HG02759 (cell line): ENCODE data around the gene CLASP1.
"Not testable (repeated sequence)": the region's sequence is repeated elsewhere in the genome, so short reads cannot be mapped to it uniquely, and the experiment has no call there.

Experiments used
- ATAC-seq: cut with Tn5 transposase; IDR thresholded peaks from one replicate; pipeline ENCODE4 v1.9.1; 2021; ENCODE audit warnings: mild to moderate bottlenecking, moderate library complexity; ENCODE audit not compliant: unreplicated experiment

CLASP1 gene

GRCh38 chr2:121479882-121480522 lies 169.3 kb downstream of the CLASP1 start:
- ATAC-seq: no peak

DNA sequence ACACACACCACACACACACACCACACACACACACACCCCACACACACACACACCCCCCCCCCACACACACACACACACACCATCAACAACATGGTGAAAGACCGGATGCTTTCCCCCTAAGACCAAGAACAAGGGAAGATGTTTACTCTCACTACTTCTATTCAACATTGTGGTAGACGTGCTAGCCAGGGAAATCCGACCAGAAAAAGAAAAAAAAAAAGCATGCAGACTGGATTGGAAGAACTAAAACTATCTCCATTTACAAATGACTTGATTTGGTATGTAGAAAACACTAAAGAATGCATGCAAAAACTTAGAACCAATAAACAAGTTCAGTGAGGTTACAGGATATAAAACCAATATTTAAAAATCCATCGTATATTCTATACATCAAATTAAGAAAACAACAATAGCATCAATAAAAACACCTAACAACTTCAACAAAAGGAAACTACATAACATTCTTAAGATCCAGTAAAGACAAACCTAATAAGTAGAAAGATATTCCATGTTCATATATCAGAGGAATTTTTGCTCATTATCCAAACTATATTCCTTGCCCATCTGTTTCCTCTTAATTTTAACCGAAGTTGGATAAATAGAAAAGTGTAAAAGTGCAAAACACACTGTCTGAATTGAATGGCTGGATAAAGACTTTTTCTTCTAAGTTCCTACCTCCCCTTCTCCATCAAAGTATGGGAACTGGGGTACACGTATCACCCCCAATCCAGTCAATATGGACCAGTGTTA lies 170.1 kb downstream of the CLASP1 start:
- no peak for ATAC-seq

DNA sequence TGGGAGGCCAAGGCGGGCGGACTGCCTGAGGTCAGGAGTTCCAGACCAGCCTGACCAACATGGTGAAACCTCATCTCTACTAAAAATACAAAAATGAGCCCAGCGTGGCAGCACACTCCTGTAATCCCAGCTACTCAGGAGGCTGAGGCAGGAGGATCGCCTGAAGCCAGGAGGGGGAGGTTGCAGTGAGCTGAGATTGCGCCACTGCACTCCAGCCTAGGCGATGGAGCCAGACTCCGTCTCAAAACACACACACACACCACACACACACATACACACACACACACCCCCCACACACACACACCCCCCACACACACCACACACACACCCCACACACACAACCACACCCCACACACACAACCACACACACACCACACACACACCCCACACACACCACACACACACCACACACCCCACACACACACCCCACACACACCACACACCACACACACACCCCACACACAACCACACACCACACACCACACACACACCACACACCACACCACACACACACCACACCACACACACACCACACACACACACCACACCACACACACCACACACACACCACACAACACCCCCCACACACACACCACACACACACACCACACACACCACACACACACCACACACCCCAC lies 170.8 kb downstream of the CLASP1 start:
- ATAC-seq: not testable (repeated sequence)

- ATAC-seq: no peak
Measured at GRCh38 chr2:121476684-121477083, 172.6 kb downstream of the CLASP1 start.

DNA sequence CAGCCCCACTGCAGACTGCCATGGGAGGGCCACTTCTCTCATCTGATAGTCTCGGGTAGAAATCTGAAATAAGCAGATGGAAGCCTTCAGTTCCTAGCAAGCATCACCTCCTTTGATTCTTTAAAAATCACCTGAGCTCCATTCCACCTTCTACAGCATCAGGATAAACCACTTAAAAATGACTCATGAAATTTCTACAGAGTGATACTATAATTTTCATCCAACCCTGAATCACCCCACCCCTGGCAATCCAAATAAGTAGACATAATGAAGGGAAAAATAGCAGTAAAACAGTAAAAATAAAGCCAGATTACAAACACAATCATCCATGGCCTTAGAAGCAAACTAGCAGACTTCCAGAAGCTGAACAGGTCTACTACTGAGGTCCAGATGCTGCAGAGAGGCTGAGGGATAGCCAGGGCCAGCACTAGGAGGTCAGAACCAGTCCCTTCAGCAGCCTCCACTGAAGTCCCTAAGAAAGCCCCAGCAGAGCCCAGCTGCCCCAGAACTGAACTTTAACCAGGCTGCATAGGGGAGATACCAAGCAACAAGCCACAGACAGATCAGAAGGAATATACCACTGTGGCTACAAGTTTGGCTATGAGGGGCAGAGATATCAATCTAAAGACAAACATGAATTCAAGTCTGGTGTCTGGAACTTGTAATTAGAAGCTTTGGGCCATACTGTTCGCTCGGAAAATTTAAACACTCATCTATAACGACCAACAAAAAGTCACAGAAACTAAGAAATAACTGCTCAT lies 173.3 kb downstream of the CLASP1 start:
- no peak for ATAC-seq

DNA sequence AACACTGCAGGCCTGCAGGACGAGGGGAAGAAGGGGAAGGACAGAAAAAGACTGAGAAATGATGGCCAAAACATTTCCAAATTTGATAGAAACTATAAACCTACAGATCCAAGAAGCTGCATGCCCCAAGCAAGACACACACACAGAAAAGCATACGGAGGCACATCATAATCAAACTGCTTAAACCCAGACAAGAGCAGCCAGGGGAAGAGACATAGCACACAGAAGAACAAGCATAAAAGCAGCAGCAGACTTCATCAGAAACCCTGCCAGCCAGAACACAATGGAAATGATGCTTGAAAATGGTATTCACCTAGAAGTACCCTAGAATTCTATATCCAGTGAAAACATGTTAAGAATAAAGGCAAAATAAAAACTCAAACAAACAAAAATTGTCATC lies 175.8 kb downstream of the CLASP1 start:
- no peak for ATAC-seq

DNA sequence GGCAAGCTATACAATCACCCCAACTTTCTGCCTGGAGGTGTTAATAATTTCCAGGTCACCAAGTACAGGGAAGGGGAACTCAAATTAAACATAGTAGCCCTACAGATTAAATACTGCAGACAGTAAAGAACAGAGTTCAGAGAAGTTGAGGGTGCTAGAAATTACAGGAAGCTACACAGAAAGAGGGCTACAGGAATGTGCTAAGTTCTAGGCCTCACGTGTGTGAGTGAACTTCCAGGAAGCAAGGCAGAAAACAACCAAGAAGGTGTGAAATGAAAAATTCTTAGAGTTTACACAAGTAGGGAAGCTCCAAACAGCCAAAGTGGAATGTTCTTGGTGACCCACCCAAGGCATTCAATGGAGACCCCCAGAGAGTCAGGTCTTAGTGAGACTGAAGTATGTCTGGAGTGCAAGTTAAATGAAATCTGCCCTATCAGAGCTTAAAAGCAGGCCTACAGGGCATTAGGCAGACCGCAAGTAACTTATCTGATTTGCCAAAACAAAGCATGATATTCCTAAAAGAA lies 176.7 kb downstream of the CLASP1 start:
- ATAC-seq: no peak

DNA sequence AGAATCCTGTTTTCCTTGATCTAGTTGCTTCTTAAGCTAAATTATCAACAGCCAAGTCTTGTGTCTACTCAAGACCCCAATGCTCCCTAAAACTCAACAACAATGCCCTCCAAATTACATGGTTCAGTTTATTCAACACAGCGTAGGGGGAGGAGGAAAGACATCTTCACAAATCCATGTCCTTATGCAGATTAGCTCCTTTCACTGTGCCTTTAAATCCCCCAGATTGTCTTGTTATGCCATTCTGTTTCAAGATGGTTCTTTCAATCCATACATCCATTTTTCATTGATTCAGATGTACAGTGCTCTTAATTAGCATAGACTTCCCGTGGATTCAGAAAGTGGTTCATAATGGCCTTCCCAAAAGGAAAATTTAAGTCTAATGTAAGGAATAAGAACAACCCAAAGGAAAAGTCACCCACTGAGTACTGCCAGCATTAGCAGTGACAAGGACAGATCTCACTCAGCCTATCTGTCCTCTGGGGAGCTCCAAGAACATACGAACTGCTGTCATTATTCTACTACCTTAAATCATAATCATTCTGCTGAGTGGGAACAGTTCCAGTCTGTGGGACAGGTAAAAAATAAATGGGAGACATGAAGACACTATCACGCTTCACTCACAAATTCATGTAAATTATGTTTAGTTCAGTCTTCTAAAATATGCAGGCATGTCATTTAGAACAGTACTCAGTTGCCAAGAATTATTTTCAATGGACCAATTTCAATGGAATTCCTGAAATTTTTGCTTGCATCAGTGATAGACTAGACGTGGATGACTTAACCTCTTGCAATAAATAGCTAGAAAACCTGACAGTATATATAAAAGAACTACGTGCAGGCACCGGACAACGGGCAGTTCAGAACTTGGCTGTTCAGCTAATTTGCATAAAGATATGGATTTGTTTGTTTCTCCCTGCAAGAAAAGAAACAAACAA lies 177.5 kb downstream of the CLASP1 start:
- no peak for ATAC-seq

GRCh38 chr2:121470917-121471316 lies 178.3 kb downstream of the CLASP1 start:
- no peak for ATAC-seq

GRCh38 chr2:121469356-121469755 lies 179.9 kb downstream of the CLASP1 start:
- ATAC-seq: no peak

GRCh38 chr2:121468936-121469335 lies 180.3 kb downstream of the CLASP1 start:
- no peak for ATAC-seq

DNA sequence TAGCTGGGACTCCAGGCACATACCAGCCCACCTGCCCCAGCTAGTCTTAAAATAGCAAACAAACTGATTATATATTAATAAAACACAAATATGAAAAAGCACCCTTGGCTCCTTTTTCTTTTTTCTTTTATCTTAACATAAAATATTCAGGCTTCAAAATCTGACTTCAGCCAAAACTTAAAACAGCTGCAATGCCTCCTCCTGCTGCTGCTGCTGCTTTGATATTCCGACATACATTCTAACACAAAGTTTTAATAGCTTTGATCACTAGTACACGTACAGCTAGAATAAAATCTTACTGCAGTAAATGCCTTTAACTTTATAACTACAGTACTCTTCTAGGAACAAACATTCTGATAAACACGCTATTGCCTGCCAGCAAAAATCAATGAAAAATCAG lies 190.0 kb downstream of the CLASP1 start:
- ATAC-seq: no peak

GRCh38 chr2:121456325-121456724 lies 192.9 kb downstream of the CLASP1 start:
- no peak for ATAC-seq

DNA sequence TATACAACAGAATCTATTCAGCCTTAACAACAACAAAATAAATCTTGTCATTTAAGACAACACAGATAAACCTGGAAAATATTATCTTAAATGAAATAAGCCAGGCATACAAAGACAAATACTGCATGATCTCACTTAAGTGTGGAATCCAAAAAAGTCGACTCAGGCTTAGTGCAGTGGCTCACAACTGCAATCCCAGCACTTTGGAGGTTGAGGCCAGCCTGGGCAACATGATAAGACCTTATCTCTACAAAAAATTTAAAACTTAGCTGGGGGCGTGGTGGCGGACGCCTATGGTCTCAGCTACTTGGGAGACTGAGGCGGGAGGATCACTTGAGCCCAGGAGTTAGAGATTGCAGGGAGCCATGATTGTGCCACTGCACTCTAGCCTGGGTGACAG lies 193.8 kb downstream of the CLASP1 start:
- no peak for ATAC-seq

- no peak for ATAC-seq
Measured at GRCh38 chr2:121454549-121455090, 194.6 kb downstream of the CLASP1 start.

DNA sequence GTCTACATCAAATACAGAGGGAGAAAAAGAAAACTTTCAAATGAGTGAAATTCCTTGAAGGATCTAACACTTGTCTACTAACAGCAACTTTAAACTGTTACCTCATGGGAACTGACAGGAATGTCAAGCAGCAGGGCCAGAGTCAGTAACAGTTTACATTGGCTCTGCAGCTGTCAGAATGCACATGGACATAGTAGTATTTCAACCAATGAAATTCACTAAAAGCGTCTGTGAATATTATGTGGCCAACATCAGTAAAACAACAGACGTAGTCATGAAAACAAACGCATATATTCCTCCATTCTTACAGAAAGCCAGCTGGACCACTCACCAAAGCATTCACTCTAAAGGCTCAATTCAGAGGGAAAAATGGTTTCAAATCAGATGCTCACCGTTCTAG lies 197.9 kb downstream of the CLASP1 start:
- ATAC-seq: no peak

DNA sequence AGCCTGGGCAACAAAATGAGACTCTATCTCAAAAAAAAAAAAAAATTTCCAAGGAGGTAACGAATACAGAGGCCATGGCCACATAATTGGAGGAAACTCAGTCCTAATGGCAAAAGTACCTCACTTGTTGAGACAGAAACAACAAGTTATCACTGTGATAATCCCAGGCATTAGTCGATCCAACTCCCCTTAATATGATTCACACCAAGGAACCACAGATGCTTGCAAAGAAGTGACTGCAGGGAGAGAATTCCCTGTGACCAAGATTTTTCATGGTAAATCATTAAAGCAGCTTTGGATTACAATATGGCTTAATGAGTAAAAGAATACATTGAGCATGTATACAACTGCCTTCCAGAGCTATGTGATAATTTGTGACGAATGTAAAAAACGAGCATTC lies 199.0 kb downstream of the CLASP1 start:
- no peak for ATAC-seq

DNA sequence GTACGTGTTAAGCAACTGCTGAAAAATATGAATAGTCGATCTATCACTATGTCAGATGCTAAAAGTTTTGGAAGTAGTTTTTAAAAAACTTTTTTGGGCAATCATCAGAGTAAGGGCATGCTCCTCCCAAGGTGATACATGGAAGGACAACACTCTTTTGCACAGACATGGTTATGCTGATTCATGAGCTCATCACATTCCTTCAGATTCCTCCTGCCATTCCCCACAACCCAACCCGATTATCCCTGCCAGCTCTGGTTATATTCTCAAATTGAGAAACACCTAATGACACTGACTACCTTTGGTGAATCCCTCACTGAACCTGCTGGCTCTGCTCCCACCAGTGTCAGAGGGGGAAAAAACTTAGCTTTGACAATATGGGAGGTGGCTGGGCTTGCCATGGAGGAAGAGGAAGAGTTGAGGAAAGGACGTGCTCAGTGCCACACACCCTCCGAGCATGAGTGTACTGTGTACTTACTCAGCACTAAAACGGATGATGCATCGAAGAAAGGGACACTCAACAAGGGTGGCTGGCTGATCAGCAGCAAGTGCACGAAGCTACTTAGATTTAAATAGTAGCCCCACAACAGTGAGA lies 202.5 kb downstream of the CLASP1 start:
- ATAC-seq: no peak

DNA sequence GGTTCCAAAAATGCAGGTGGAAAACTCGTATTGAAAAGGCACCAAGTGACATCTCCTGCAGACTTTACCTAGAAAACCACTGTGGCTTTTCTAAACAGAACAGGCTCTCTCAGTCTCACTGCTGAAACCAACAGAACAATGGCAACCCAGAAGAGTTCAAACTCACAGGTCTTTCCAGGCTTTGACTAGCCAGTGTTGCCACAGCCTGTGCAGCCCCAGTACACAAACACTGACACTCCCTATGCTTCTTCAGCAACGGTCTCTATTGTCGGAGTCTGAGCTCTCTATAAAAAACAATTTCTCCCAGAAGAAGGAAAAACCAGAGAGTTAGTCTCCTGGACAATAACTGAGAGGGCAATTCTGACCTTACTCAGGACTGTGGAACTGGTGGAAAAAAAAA lies 206.4 kb downstream of the CLASP1 start:
- ATAC-seq: no peak
